B cell (primary cell): ENCODE results near the gene SH2D5. TPM values are rescaled to one million over a fixed set of nuclear protein-coding genes. Genes with fewer than 3 reads are reported as not detected.

Source experiments
- ATAC-seq: fragments of 200-7000 bp; cut with Tn5 transposase; one replicate; pipeline ENCODE4 v1.10.0; 2021; ENCODE audit warnings: low read depth, mild to moderate bottlenecking, moderate number of reproducible peaks, moderate library complexity
- CTCF ChIA-PET: fragments of 350-600 bp; sonication (Branson Sonifier 250); formaldehyde crosslinking; loops from one replicate; lab custom pipeline; 2021; ENCODE audit warnings: antibody characterized with exemption, inconsistent platforms; lab: Charles Lee
- POLR2A ChIA-PET: fragments of 350-600 bp; sonication (Branson Sonifier 250); formaldehyde crosslinking; loops from one replicate; lab custom pipeline; 2021; ENCODE audit warnings: antibody characterized with exemption; lab: Charles Lee
- DNase-seq: peaks from one replicate; pipeline ENCODE4 v3.0.0; 2013
- H2AFZ ChIP-seq: 2 replicates; pipeline ENCODE4 v1.6.1; 2012; ENCODE audit warnings: mild to moderate bottlenecking, low read depth, low read length; ENCODE audit not compliant: insufficient read depth, poor library complexity, severe bottlenecking
- H3K27ac ChIP-seq, 2 donors: 1 replicate in 1 of 2; 2 replicates in 1 of 2; pipeline ENCODE4 v1.5.1; 2012 to 2013; ENCODE audit warnings: low read length in 2 of 2, mild to moderate bottlenecking in 2 of 2, moderate library complexity in 1 of 2
- H3K27me3 ChIP-seq, 4 experiments: fragments of 200-600 bp in 1 of 4; sonication (generic) in 1 of 4; replicated peaks in 1 of 4; 1 replicate in 2 of 4; 2 replicates in 2 of 4; pipeline versions ENCODE4 v1.6.1 to v1.7.0; 2013 to 2016; ENCODE audit warnings: low read length in 3 of 4, mild to moderate bottlenecking in 2 of 4, mixed read lengths in 1 of 4, moderate library complexity in 1 of 4; ENCODE audit not compliant: insufficient read depth in 4 of 4, control insufficient read depth in 3 of 4; ENCODE audit errors: control extremely low read depth in 1 of 4
- H3K36me3 ChIP-seq, 2 experiments: replicated peaks in 1 of 2; 1 replicate in 1 of 2; 2 replicates in 1 of 2; pipeline versions ENCODE4 v1.6.1 to v1.7.1; 2013; ENCODE audit warnings: low read length in 1 of 2; ENCODE audit not compliant: insufficient read depth in 2 of 2, control insufficient read depth in 1 of 2; ENCODE audit errors: control extremely low read depth in 1 of 2, extremely low read depth in 1 of 2
- H3K4me1 ChIP-seq, 2 donors: fragments of 200-600 bp in 1 of 2; sonication (generic) in 1 of 2; 1 replicate in 1 of 2; 2 replicates in 1 of 2; pipeline versions ENCODE4 v1.5.1 to v1.6.1; 2013 to 2017; ENCODE audit warnings: low read length in 2 of 2; ENCODE audit not compliant: control insufficient read depth in 2 of 2, insufficient read depth in 2 of 2
- H3K4me2 ChIP-seq: replicated peaks from 2 replicates; pipeline ENCODE3; 2012; ENCODE audit warnings: mild to moderate bottlenecking, low read depth, low read length; ENCODE audit not compliant: poor library complexity, severe bottlenecking
- H3K4me3 ChIP-seq, 5 experiments: fragments of 200-600 bp in 1 of 5; sonication (generic) in 1 of 5; 1 replicate in 3 of 5; 2 replicates in 2 of 5; pipeline versions ENCODE4 v1.5.1 to v1.7.0; 2011 to 2016; ENCODE audit warnings: low read length in 4 of 5, mild to moderate bottlenecking in 4 of 5, low read depth in 2 of 5, control low read depth in 1 of 5, moderate library complexity in 1 of 5; ENCODE audit not compliant: insufficient read depth in 1 of 5; ENCODE audit errors: control extremely low read depth in 1 of 5, extremely low read depth in 1 of 5
- H3K79me2 ChIP-seq: fragments of 200-600 bp; sonication (generic); one replicate; pipeline ENCODE4 v1.6.0; 2016; ENCODE audit warnings: low read length; ENCODE audit not compliant: control insufficient read depth, insufficient read depth
- H3K9ac ChIP-seq: fragments of 200-600 bp; sonication (generic); 2 replicates; pipeline ENCODE4 v1.6.1; 2017; ENCODE audit warnings: mild to moderate bottlenecking, low read length, moderate library complexity
- H3K9me3 ChIP-seq, 3 donors: one replicate each; pipeline versions ENCODE4 v1.6.1 to v1.7.1; 2013; ENCODE audit warnings: low read length in 2 of 3; ENCODE audit not compliant: control insufficient read depth in 2 of 3, insufficient read depth in 1 of 3; ENCODE audit errors: control extremely low read depth in 1 of 3
- H4K20me1 ChIP-seq: 2 replicates; pipeline ENCODE4 v1.6.0; 2012; ENCODE audit warnings: mild to moderate bottlenecking, low read length; ENCODE audit not compliant: insufficient read depth, control insufficient read depth, poor library complexity, severe bottlenecking
- H3K27ac Mint-ChIP-seq: one replicate; pipeline ENCODE4 v1.8.0; 2021; ENCODE audit warnings: mixed read lengths
- H3K27me3 Mint-ChIP-seq: one replicate; pipeline ENCODE4 v1.8.0; 2021; ENCODE audit warnings: mixed read lengths
- H3K4me1 Mint-ChIP-seq: one replicate; pipeline ENCODE4 v1.8.0; 2021; ENCODE audit warnings: mixed read lengths
- H3K4me3 Mint-ChIP-seq: one replicate; pipeline ENCODE4 v1.8.0; 2021; ENCODE audit warnings: mixed read lengths
- H3K9me3 Mint-ChIP-seq: one replicate; pipeline ENCODE4 v1.8.0; 2022; ENCODE audit warnings: mixed read lengths; ENCODE audit not compliant: insufficient read depth
- CTCF ChIP-seq: fragments of 200-600 bp; IDR thresholded peaks from one replicate; pipeline ENCODE4 v1.8.0; 2022; ENCODE audit warnings: antibody characterized with exemption, mild to moderate bottlenecking
- EZH2 ChIP-seq: IDR thresholded peaks from 2 replicates; pipeline ENCODE4 v1.6.1; 2012; ENCODE audit warnings: borderline replicate concordance, low read depth, mild to moderate bottlenecking, moderate library complexity, low read length; ENCODE audit not compliant: insufficient read depth, poor library complexity, severe bottlenecking
- whole genome bisulfite sequencing: methylation state at CpG from one replicate; pipeline ENCODE4 v1.1.5; 2013; ENCODE audit warnings: missing lambda C conversion rate; ENCODE audit not compliant: insufficient coverage; 5-methylcytosine and 5-hydroxymethylcytosine counted together
- intact Hi-C: fragments of 100-400 bp; cut with micrococcal nuclease; formaldehyde crosslinking; loops from one replicate; pipeline ENCODE4 v1.10.0; 2022
- polyA plus RNA-seq: library from polyadenylated mRNA; depleted of rRNA; stranded (reverse); fragments of >200 nt; gene quantifications from 2 replicates; pipeline ENCODE4 v1.2.3, GENCODE V29; 2012
- total RNA-seq, 2 donors: library from RNA; stranded (reverse); fragments of 120-200 nt in 1 of 2; gene quantifications; 1 replicate in 1 of 2; 2 replicates in 1 of 2; pipeline versions ENCODE4 v1.2.3 to v1.2.4, GENCODE V29; 2013 to 2022

Gene SH2D5
- total and polyA plus RNA-seq, 2 donors (not counting 1 experiment from before 2014, with no cell fraction given), result 0.30 TPM; not detected in 1

DNA sequence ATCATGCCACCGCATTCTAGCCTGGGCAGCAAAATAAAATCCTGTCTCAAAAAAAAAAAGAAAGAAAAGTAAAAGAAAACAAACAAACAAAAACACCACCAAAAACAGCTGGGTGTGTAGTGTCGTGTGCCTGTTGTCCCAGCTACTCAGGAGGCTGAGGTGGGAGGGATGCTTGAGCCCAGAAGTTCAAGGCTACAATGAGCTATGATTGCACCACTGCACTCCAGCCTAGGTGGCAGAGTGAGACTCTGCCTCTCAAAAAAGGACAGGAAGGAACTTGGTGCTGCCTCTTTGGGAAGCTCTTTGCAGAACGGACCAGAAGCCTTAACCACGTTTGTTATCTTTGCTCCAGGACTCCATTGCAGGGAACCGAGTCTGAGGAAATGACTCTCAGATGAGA lies 25.7 kb downstream of the SH2D5 start:
- H3K36me3 ChIP-seq, result no peaks in the 10 kb centered on the region
- H3K4me1 Mint-ChIP-seq, result no peaks in the 10 kb centered on the region
- H2AFZ ChIP-seq, result no peak overlapping the region
- no peak overlapping the region for H3K27ac ChIP-seq
- H3K9me3 Mint-ChIP-seq, result peaks cover 2% of the 10 kb centered on the region
- no peak overlapping the region for H3K4me3 ChIP-seq
- peaks cover 5% of the 10 kb centered on the region for H3K27me3 Mint-ChIP-seq
- H3K9ac ChIP-seq, result no peak overlapping the region
- no peaks in the 10 kb centered on the region for H3K27me3 ChIP-seq
- ATAC-seq (no peak), DNase-seq (no peak)
- ChIA-PET POLR2A (no interaction called here), CTCF (interaction anchor here (0.6 to 1.1 kb wide), 5 partner anchors 9 to 1016 kb away, joined by 3 to 5 read pairs (median 3); no protein-coding TSS in a partner anchor)
- no peak for TF ChIP-seq EZH2
- TF ChIP-seq CTCF, result no peak
- no peak overlapping the region for H3K4me2 ChIP-seq
- WGBS, result 10% methylated on average over 3 of the region's 5 CpGs
- no peaks in the 10 kb centered on the region for H3K4me1 ChIP-seq
- H3K27ac Mint-ChIP-seq, result no peak overlapping the region
- H4K20me1 ChIP-seq, result no peaks in the 10 kb centered on the region
- H3K4me3 Mint-ChIP-seq, result no peak overlapping the region
- no peaks in the 10 kb centered on the region for H3K9me3 ChIP-seq
- H3K79me2 ChIP-seq, result no peaks in the 10 kb centered on the region
- intact Hi-C loops, result no loop called here

GRCh38 chr1:20705203-20705755 lies 27.2 kb downstream of the SH2D5 start:
- no peaks in the 10 kb centered on the region for H3K4me1 Mint-ChIP-seq
- H3K27ac ChIP-seq, result no peak overlapping the region
- TF ChIP-seq EZH2 (no peak), CTCF (no peak)

More at GRCh38 chr1:20705203-20705755, 27.2 kb downstream of the SH2D5 start:
- H3K27me3 ChIP-seq, result no peaks in the 10 kb centered on the region
- peaks cover 5% of the 10 kb centered on the region for H3K27me3 Mint-ChIP-seq
- 96% methylated on average over 13 of the region's 15 CpGs for WGBS
- H2AFZ ChIP-seq, result no peak overlapping the region
- DNase-seq (no peak), ATAC-seq (no peak)
- H3K9me3 Mint-ChIP-seq, result peaks cover 2% of the 10 kb centered on the region
- no peaks in the 10 kb centered on the region for H3K9me3 ChIP-seq
- H4K20me1 ChIP-seq, result no peaks in the 10 kb centered on the region
- no peak overlapping the region for H3K27ac Mint-ChIP-seq
- no peak overlapping the region for H3K4me3 ChIP-seq
- no peak overlapping the region for H3K4me3 Mint-ChIP-seq
- H3K36me3 ChIP-seq, result no peaks in the 10 kb centered on the region
- H3K79me2 ChIP-seq, result no peaks in the 10 kb centered on the region
- POLR2A ChIA-PET, result no interaction called here
- H3K9ac ChIP-seq, result no peak overlapping the region
- no peaks in the 10 kb centered on the region for H3K4me1 ChIP-seq
- intact Hi-C loops, result no loop called here
- CTCF ChIA-PET, result no interaction called here
- no peak overlapping the region for H3K4me2 ChIP-seq
